Activated CD4-positive, alpha-beta T cell treated with anti-CD3 and anti-CD28 coated beads, Interleukin-2, amount 50 U/mL, for 24 hours (primary cell): ENCODE measurements around the gene PCSK6.

Source experiments
- DNase-seq, 2 donors: peaks; one replicate each; pipeline ENCODE4 v3.0.0-alpha.2; 2020; ENCODE audit warnings: low read depth in 1 of 2, low spot score in 1 of 2

Gene PCSK6

GRCh38 chr15:101255615-101256241 lies 233.8 kb downstream of the PCSK6 start:
- DNase-seq, result no peak

- DNase-seq, result no peak
These were observed 234.5 kb downstream of the PCSK6 start for GRCh38 chr15:101255051-101255395.

- DNase-seq, result no peak
These were observed 235.1 kb downstream of the PCSK6 start for GRCh38 chr15:101254157-101255050.
